GM20000 (cell line): Measurements from ENCODE around the gene ZNF554.

Experiments used
- DNase-seq: peaks from one replicate; pipeline ENCODE4 v3.0.0; 2012; ENCODE audit warnings: low spot score
- TF ChIP-seq, protein P1 (sequence below): IDR thresholded peaks from 2 replicates; pipeline ENCODE4 v1.5.1; 2012; ENCODE audit warnings: mild to moderate bottlenecking, control low read depth; ENCODE audit errors: extremely low read depth, missing control alignments

Gene ZNF554

GRCh38 chr19:2856457-2857050, 36.9 kb downstream of the ZNF554 start:
- TF ChIP-seq, protein P1, sequence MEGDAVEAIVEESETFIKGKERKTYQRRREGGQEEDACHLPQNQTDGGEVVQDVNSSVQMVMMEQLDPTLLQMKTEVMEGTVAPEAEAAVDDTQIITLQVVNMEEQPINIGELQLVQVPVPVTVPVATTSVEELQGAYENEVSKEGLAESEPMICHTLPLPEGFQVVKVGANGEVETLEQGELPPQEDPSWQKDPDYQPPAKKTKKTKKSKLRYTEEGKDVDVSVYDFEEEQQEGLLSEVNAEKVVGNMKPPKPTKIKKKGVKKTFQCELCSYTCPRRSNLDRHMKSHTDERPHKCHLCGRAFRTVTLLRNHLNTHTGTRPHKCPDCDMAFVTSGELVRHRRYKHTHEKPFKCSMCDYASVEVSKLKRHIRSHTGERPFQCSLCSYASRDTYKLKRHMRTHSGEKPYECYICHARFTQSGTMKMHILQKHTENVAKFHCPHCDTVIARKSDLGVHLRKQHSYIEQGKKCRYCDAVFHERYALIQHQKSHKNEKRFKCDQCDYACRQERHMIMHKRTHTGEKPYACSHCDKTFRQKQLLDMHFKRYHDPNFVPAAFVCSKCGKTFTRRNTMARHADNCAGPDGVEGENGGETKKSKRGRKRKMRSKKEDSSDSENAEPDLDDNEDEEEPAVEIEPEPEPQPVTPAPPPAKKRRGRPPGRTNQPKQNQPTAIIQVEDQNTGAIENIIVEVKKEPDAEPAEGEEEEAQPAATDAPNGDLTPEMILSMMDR: no peak
- DNase-seq: no peak

GRCh38 chr19:2858864-2859263, 39.2 kb downstream of the ZNF554 start:
- no peak for DNase-seq
- TF ChIP-seq, protein P1: no peak

GRCh38 chr19:2863816-2864215, 44.1 kb downstream of the ZNF554 start:
- no peak for DNase-seq
- TF ChIP-seq, protein P1: no peak

DNA sequence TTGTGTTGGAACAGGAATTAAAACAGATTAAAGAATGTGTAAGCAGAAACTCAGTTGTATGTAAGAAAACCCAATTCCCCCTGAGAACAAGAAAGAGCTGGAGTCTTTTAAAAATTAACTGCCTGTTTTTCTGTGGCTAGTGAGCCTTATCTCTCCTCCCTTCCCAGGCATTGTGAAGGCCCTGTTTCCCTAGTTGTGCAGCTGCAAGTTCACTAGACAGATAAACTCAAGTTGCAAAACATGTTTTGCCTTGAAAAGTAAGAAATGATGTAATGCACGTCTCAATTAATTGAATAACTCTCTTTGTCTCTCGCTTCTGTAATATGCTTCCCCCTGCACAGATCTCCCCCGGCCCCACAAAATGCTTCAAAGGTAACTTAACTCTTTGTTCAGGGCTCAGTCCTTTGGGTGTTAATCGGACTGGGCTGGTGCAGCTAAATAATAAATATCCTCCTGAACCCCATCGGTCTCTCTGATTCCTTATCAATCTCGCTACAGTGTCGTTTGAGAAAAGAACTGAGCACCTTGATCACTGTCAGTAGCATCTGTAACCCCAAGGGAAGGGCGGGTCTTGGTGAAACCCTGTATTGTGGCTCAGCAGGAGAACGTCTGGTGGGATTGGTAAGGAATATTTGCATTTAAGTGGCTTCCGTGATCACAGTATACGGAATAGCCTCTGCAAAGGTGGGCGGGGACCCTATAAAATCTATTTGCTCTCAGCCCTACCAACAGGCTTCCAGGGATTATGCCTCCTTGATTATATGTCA, 45.8 kb downstream of the ZNF554 start:
- no peak for DNase-seq
- TF ChIP-seq, protein P1: no peak

GRCh38 chr19:2866495-2867024, 46.9 kb downstream of the ZNF554 start:
- TF ChIP-seq, protein P1: no peak
- no peak for DNase-seq

DNA sequence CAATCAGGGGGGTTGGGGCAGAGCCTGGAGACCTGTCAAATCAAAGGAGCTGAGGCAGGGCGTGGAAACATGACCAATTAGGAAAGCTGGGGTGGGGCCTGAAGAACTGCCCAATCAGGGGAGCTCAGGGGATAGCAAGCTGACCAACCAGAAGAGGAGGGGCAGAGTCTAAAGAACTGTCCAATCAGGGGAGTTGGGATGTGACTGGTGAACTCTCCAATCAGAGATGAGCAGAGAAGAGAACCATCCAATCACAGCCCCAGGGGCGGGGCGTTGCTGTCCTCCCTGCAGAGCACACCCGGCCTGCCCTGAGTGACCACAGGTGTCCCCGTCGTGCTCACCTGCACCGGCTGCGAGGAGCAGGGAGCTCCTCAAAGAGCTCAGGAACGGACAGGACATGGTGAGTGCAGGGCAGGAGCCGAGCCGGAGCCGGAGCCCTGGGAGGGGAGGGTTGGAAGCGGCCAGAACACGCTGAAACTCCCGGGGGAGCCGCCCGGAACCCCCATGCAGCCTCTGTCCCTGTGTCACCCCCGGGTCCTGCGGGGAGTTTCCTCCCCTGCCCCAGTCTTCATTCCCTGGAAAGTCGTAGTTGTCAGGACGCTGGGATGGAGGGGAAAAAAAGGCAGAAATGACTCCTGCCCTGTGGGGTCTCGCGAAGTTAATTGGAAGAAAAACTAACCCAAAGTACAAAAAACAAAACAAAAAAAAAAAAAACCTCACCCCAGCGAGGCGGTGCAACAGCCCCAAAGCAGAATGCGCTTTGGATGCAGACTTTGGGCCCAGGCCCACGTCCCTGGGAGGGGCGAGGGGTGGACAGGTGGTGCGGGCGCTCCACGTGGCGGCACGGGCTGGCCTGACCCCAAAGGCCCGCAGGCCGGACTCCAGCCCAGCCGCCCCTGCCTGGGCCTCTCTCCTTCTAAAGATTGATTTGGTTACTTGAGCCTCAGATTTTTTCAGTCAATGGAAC, 47.6 kb downstream of the ZNF554 start, which contains the start of gene ZNF556:
Gene ZNF556 (plus strand): TSS at position 311 of the 967 bp plus-strand sequence. CDS start 87 bp downstream, at position 398.
- DNase-seq: no peak
- TF ChIP-seq, protein P1: no peak
